ENCODE data around the gene TPSG1. TPM values are rescaled to one million over a fixed set of nuclear protein-coding genes. Genes with fewer than 3 reads are reported as not detected.
"Not testable (repeated sequence)": the region's sequence is repeated elsewhere in the genome, so short reads cannot be mapped to it uniquely, and the experiment has no call there.

TPSG1 gene
- total RNA-seq, 1 experiment from 2014 or later = not detected

- Histone ChIP-seq H3K9me3 (ENCODE audit: low read depth, low read length, poor library complexity, severe bottlenecking) (no peaks in the 10 kb centered on the region), H3K4me3 (ENCODE audit: low read depth, low read length, poor library complexity, severe bottlenecking) (no peak overlapping the region), H3K27ac (ENCODE audit: low read depth, low read length, poor library complexity, severe bottlenecking) (no peak overlapping the region), H3K27me3 (replicated peaks; ENCODE audit: insufficient read depth, low read depth, low read length, poor library complexity) (no peaks in the 10 kb centered on the region), H3K36me3 (ENCODE audit: insufficient read depth, low read length, poor library complexity, severe bottlenecking) (no peaks in the 10 kb centered on the region), H3K4me1 (ENCODE audit: insufficient read depth, low read length, poor library complexity, severe bottlenecking) (peaks cover 10% of the 10 kb centered on the region)
- CTCF ChIA-PET = interaction anchor here (1.0 kb wide), 1 partner anchor 87 kb away, joined by 3 read pairs; no protein-coding TSS in a partner anchor
- intact Hi-C loops (cut with micrococcal nuclease; ENCODE audit: unreplicated experiment) = no loop called here
- peak; percentile 57 for DNase-seq (ENCODE audit: low spot score)
- POLR2A ChIA-PET (ENCODE audit: low non-redundant PET) = no interaction called here
- no TSS peak for BruUV-seq (replicated peaks)
- TF ChIP-seq EZH2 (IDR thresholded peaks at IDR 0.05; ENCODE audit: borderline replicate concordance, low read depth, low read length, poor library complexity, severe bottlenecking) (no peak), CTCF (conservative IDR thresholded peaks at IDR 0.05; ENCODE audit: low read depth, low read length) (no peak)
These were observed 31.8 kb downstream of the TPSG1 start for GRCh38 chr16:1193143-1193824.

GRCh38 chr16:1192384-1193073 is 32.5 kb downstream of the TPSG1 start:
- Histone ChIP-seq H3K4me3 (ENCODE audit: low read depth, low read length, poor library complexity, severe bottlenecking) (no peak overlapping the region), H3K27me3 (replicated peaks; ENCODE audit: insufficient read depth, low read depth, low read length, poor library complexity) (no peaks in the 10 kb centered on the region), H3K9me3 (ENCODE audit: low read depth, low read length, poor library complexity, severe bottlenecking) (no peaks in the 10 kb centered on the region), H3K36me3 (ENCODE audit: insufficient read depth, low read length, poor library complexity, severe bottlenecking) (no peaks in the 10 kb centered on the region), H3K27ac (ENCODE audit: low read depth, low read length, poor library complexity, severe bottlenecking) (no peak overlapping the region), H3K4me1 (ENCODE audit: insufficient read depth, low read length, poor library complexity, severe bottlenecking) (peaks cover 10% of the 10 kb centered on the region)
- no peak for TF ChIP-seq CTCF (conservative IDR thresholded peaks at IDR 0.05; ENCODE audit: low read depth, low read length)
- TF ChIP-seq EZH2 (IDR thresholded peaks at IDR 0.05; ENCODE audit: borderline replicate concordance, low read depth, low read length, poor library complexity, severe bottlenecking) = no peak
- ChIA-PET CTCF (no interaction called here), POLR2A (ENCODE audit: low non-redundant PET) (no interaction called here)
- intact Hi-C loops (cut with micrococcal nuclease; ENCODE audit: unreplicated experiment) = no loop called here
- no TSS peak for BruUV-seq (replicated peaks)
- no peak for DNase-seq (ENCODE audit: low spot score)

GRCh38 chr16:1190789-1191188 is 34.3 kb downstream of the TPSG1 start:
- intact Hi-C loops (cut with micrococcal nuclease; ENCODE audit: unreplicated experiment); H3K27me3 ChIP-seq (replicated peaks; ENCODE audit: insufficient read depth, low read depth, low read length, poor library complexity); POLR2A ChIA-PET (ENCODE audit: low non-redundant PET); H3K27ac ChIP-seq (ENCODE audit: low read depth, low read length, poor library complexity, severe bottlenecking); H3K36me3 ChIP-seq (ENCODE audit: insufficient read depth, low read length, poor library complexity, severe bottlenecking); DNase-seq (ENCODE audit: low spot score); H3K9me3 ChIP-seq (ENCODE audit: low read depth, low read length, poor library complexity, severe bottlenecking); H3K4me3 ChIP-seq (ENCODE audit: low read depth, low read length, poor library complexity, severe bottlenecking); H3K4me1 ChIP-seq (ENCODE audit: insufficient read depth, low read length, poor library complexity, severe bottlenecking); BruUV-seq (replicated peaks); CTCF ChIA-PET: not testable (repeated sequence)

All from A673 (cell line).